Measurements from ENCODE around the gene SLC6A7. TPM values are rescaled to one million over a fixed set of nuclear protein-coding genes. Genes with fewer than 3 reads are reported as not detected.
A peak's percentile ranks its signal among the peaks of the same experiment; 100 is the strongest.

Gene SLC6A7
- polyA plus RNA-seq, 1 of the 3 experiments (the other 2 are of a cell fraction), result not detected

DNA sequence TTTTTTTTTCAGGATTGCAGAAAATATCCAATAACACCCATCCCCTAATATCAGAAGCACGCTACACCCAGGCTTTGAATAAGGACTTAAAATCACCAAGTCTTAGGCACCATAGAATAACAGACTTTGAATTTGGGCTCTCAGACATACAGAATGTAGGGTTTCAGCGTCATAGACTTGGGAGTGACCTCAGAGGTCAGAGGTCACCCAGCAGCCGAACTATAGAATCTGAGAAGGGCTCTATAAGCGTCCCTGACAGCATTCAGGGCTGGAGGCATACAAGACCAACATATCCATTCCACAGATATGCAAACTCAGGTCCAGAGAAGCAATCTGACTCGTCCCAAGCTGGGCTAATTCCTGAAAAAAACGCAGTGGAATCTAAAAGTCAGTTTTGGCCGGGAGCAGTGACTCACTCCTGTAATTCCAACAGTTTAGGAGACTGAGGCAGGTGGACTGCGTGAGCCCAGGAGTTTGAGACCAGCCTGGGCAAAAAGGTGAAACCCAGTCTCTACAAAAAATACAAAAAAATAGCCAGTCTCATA, 34.7 kb downstream of the SLC6A7 start (continued):
- TF ChIP-seq, protein P1, sequence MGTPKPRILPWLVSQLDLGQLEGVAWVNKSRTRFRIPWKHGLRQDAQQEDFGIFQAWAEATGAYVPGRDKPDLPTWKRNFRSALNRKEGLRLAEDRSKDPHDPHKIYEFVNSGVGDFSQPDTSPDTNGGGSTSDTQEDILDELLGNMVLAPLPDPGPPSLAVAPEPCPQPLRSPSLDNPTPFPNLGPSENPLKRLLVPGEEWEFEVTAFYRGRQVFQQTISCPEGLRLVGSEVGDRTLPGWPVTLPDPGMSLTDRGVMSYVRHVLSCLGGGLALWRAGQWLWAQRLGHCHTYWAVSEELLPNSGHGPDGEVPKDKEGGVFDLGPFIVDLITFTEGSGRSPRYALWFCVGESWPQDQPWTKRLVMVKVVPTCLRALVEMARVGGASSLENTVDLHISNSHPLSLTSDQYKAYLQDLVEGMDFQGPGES (IDR thresholded peaks at IDR 0.05; ENCODE audit: low read depth, low read length), result no peak

DNA sequence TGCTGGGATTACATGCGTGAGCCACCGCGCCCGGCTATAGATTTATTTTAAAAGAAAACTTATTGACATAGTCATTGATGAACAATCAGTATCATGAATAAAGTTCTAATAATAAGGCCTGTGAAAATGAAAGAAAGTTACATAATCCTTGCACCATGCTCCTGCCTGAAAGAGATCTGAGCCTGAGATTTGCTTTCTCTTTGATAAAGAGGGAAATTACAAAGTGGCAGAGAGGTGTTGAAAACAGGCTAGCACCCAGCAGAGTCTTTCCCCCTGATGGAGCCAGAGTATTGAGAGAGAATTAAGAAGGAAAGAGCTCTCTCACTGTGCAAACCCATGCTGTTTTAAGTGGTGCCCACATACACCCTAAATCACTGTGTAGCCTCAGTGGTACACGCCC, 37.2 kb downstream of the SLC6A7 start:
- Histone ChIP-seq H3K4me3 (ENCODE audit: low read depth in 2 of 2, low read length in 1 of 2) (no peak overlapping the region), H3K36me3 (replicated peaks in 1 of 2; ENCODE audit: control insufficient read depth in 1 of 2, insufficient read depth in 2 of 2, low read length in 1 of 2) (no peaks in the 10 kb centered on the region), H3F3A (replicated peaks; ENCODE audit: insufficient read depth) (no peaks in the 10 kb centered on the region), H3K9me2 (no peaks in the 10 kb centered on the region), H2AFZ (ENCODE audit: low read depth) (no peak overlapping the region), H3K27me3 (ENCODE audit: insufficient read depth) (no peaks in the 10 kb centered on the region), H3K4me2 (no peak overlapping the region), H3K9me3 (no peaks in the 10 kb centered on the region), H3K79me2 (ENCODE audit: insufficient read depth) (no peaks in the 10 kb centered on the region), H3K9ac (no peak overlapping the region), H3K4me1 (ENCODE audit: control insufficient read depth in 1 of 2, insufficient read depth in 2 of 2, low read depth in 1 of 2, low read length in 1 of 2) (peaks cover 0 to 13% of the 10 kb centered on the region in 2 experiments; a peak in 1 of 4 replicates), H3K27ac (ENCODE audit: low read depth in 2 of 2, low read length in 1 of 2) (no peak overlapping the region), H4K20me1 (ENCODE audit: insufficient read depth) (no peaks in the 10 kb centered on the region)
- ChIA-PET CTCF (interaction anchor here (0.8 to 4.3 kb wide), 11 partner anchors 10 to 209 kb away, joined by 3 to 35 read pairs (median 4); no protein-coding TSS in a partner anchor), POLR2A (interaction anchor here (1.3 kb wide), 1 partner anchor 115 kb away, joined by 3 read pairs; no protein-coding TSS in a partner anchor)
- TF ChIP-seq FOSL2 (IDR thresholded peaks at IDR 0.05; ENCODE audit: borderline replicate concordance, low read depth) (no peak), CHD2 (IDR thresholded peaks at IDR 0.05; ENCODE audit: low read length, partially characterized antibody) (no peak), EP300 (IDR thresholded peaks at IDR 0.05; ENCODE audit: borderline replicate concordance in 1 of 2, low read depth in 1 of 2, low read length in 1 of 2) (no peak), FOXJ3 (CRISPR knock-in tag; IDR thresholded peaks at IDR 0.05) (no peak), RAD21 (IDR thresholded peaks at IDR 0.05; ENCODE audit: low read length) (peak; percentile 36), POLR2AphosphoS5 (IDR thresholded peaks at IDR 0.05; ENCODE audit: low read depth, low read length) (no peak), FOXM1 (IDR thresholded peaks at IDR 0.05; ENCODE audit: low read depth) (no peak)
- TF ChIP-seq, protein P2, sequence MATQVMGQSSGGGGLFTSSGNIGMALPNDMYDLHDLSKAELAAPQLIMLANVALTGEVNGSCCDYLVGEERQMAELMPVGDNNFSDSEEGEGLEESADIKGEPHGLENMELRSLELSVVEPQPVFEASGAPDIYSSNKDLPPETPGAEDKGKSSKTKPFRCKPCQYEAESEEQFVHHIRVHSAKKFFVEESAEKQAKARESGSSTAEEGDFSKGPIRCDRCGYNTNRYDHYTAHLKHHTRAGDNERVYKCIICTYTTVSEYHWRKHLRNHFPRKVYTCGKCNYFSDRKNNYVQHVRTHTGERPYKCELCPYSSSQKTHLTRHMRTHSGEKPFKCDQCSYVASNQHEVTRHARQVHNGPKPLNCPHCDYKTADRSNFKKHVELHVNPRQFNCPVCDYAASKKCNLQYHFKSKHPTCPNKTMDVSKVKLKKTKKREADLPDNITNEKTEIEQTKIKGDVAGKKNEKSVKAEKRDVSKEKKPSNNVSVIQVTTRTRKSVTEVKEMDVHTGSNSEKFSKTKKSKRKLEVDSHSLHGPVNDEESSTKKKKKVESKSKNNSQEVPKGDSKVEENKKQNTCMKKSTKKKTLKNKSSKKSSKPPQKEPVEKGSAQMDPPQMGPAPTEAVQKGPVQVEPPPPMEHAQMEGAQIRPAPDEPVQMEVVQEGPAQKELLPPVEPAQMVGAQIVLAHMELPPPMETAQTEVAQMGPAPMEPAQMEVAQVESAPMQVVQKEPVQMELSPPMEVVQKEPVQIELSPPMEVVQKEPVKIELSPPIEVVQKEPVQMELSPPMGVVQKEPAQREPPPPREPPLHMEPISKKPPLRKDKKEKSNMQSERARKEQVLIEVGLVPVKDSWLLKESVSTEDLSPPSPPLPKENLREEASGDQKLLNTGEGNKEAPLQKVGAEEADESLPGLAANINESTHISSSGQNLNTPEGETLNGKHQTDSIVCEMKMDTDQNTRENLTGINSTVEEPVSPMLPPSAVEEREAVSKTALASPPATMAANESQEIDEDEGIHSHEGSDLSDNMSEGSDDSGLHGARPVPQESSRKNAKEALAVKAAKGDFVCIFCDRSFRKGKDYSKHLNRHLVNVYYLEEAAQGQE (IDR thresholded peaks at IDR 0.05; ENCODE audit: low read depth, low read length), result no peak
- 96% methylated on average over 5 of the region's 5 CpGs for WGBS (ENCODE audit: low lambda C conversion rate)
- DNase-seq, result no peak
